GM13977 (cell line): ENCODE measurements around the gene ZCCHC17.

Source experiments
- DNase-seq: peaks from one replicate; pipeline ENCODE4 v3.0.0; 2012; ENCODE audit warnings: low spot score
- CTCF ChIP-seq: IDR thresholded peaks from 2 replicates; pipeline ENCODE4 v1.5.1; 2012; ENCODE audit warnings: mild to moderate bottlenecking, control low read depth; ENCODE audit not compliant: insufficient read depth; ENCODE audit errors: extremely low read depth, missing control alignments
- in situ Hi-C: fragments of 300-500 bp; cut with MboI; formaldehyde crosslinking; loops from one replicate; pipeline ENCODE4 v1.12.0; 2022; ENCODE audit warnings: low sequenced_read_pairs, low pct_unique_long_range_greater_than_20kb, mixed read lengths, inconsistent platforms; ENCODE audit not compliant: unreplicated experiment

ZCCHC17 gene

GRCh38 chr1:31397360-31398095 lies 100.7 kb downstream of the ZCCHC17 start:
- DNase-seq: no peak
- TF ChIP-seq CTCF: no peak
- in situ Hi-C loops: no loop called here

- DNase-seq: no peak
- in situ Hi-C loops: no loop called here
- no peak for TF ChIP-seq CTCF
Measured at GRCh38 chr1:31398246-31398645, 101.4 kb downstream of the ZCCHC17 start.

GRCh38 chr1:31399976-31400375 lies 103.1 kb downstream of the ZCCHC17 start:
- no peak for DNase-seq
- in situ Hi-C loops: no loop called here
- no peak for TF ChIP-seq CTCF

GRCh38 chr1:31400393-31400792 lies 103.6 kb downstream of the ZCCHC17 start:
- no peak for DNase-seq
- in situ Hi-C loops: no loop called here
- no peak for TF ChIP-seq CTCF

- in situ Hi-C loops: no loop called here
- no peak for TF ChIP-seq CTCF
- no peak for DNase-seq
Measured at GRCh38 chr1:31401241-31401640, 104.4 kb downstream of the ZCCHC17 start.

- DNase-seq: no peak
- in situ Hi-C loops: no loop called here
- TF ChIP-seq CTCF: no peak
Measured at GRCh38 chr1:31405578-31406245, 108.9 kb downstream of the ZCCHC17 start.
